ENCODE measurements around the gene ACOT11.

ACOT11 gene

DNA sequence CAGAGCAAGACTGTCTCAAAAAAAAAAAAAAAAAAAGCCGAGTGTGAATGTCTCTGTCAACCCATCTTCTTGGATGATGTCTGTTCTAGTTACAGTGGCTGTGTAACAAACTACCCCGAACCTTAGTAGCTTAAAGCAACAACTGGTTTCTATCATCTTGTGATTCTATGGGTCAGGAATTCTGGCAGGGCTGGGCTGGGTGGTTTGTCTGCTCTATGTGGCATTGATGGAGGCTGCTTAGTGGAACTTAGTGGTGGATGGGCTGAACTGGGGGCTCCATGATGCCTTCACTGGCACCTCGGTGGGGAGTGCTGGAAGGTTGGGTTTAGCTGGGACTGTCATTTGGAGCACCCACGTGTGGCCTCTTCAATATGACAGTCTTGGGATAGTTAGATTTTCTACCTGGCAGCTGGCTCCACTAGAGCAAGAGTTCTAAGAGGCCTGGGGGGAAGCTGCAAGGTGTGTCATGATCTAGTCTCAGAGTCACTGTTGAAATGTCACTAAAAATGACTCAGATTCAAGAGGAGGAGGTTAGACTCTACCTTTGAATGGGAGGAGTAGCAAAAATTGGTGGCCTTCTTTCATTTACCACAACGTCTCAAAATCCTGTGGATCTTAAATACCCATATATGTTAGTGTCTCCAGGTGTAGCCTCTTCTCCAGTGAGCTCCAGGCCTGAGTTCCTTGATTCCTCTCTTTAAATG lies 18.6 kb downstream of the ACOT11 start:
- FAIRE-seq = no peak

DNA sequence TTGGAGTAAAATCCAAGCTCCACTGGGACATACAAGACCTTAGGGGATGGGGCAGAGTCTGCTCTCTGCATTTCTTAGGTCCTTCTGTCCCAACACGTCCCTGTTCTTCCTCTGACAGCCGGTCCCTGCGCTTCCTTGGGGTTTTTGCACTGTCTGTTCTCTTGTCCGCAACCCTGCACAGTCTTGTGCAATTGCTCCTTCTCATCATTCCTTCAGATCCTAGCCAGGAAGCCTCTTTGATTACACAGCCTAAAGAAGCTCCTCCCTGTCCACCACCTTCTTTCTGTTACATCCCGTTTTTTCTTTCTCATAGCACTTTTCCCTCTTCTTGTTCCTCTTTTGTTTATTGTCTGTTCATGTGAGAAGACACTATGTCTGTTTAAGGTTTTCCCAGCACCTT lies 19.9 kb downstream of the ACOT11 start:
- FAIRE-seq = no peak

DNA sequence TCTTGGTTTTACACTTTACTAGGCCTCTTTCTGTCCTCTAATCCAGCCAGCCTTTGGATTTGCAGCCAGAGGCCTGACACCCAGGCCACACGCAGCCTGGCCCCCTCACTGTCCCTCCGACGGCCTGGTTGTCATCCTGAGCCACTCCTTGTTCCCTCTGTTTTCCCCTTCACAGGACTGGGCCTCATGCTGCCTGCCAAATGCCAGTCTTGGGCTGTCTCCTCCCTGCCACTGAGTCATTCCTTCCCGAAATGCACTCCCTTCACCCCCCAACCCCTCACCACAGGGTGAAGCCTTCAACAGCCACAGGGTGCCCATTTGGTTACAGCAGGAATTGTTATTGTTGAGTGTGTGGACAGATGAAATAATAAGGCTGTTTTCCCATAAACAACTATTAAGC lies 21.3 kb downstream of the ACOT11 start:
- no peak for FAIRE-seq

- FAIRE-seq = no peak
Observed at GRCh38 chr1:54570161-54570560, 22.1 kb downstream of the ACOT11 start.

GRCh38 chr1:54571326-54571725 lies 23.3 kb downstream of the ACOT11 start:
- no peak for FAIRE-seq

GRCh38 chr1:54571803-54572541 lies 23.9 kb downstream of the ACOT11 start:
- FAIRE-seq = no peak

GRCh38 chr1:54572542-54572850 lies 24.5 kb downstream of the ACOT11 start:
- FAIRE-seq = no peak

DNA sequence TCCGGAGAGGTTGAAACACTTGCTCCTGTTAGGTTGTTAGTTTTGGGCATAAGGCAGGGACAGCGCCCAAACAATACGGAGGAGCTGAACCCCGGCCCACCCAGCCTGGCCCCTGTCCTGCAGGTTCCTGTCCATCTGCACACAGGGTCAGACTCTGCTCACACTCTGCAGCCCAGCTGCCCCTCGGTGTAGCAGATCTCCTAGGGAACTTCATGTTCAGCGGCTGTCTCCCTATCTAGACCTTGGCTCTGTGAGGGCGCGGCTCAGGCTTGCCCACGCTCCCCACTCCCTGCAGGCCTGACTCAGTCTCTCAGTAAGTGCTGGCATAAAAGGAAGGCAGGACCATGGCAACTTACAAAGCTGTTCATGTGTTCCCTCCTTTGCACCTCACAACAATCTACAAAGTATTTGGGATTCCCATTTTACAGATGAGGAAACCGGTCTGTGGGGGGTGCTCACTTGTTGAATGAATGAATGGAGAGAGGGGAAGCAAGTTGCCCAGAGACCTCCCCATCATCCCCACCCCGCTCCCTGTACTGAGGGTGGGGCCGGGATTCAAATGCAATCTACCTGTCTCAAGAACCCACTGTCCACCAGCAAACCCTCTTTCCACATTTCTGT lies 26.2 kb downstream of the ACOT11 start:
- FAIRE-seq = no peak

DNA sequence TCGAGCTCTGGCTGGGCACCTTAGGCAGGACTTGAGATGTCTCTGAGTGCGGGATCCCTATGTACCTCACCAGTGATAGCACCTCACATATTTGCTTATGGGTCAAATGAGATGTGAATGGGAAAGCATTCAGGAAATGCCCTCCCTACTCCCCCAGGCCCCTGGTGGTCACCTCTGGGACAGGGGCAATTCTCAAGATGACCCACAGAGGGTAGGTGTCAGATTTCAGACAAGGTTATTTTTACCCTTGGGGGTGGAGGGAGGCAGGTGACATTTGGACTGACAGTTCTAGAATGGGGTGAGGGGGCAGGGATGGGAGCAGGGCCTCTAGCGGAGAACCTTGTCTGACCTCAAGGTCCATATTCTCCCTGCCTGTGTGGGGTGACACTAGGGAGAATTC lies 27.1 kb downstream of the ACOT11 start:
- FAIRE-seq = no peak

DNA sequence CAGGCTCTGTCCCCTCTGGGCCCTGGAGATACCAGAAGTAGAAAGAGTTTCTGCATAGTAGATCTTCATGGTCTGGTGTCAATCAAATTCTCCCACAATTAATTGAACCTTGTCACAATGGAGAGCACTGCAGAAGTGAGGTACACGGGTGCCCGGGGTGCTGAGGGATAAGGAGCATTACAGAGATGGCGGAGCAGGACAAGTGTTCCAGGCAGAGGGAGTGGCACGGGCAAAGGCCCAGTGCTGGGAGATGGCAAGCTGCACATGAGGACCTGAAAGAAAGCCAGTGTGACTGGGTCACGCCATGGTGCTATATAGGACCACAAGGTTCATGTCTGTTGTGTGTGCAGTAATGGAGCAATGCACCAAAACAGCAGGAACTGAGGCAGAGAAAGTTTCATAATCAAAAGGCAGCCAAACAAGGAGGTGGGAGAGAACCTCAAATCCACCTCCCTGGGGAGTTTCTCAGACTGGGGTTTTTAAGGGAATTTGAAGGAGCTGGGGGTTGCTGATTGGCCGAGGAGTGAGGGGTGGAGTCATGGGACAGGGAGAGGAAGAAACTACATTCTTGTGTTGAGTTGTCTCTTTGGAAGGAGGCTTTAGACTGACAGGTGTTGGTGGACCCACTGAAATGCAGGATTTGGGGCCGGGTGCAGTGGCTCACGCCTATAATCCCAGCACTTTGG lies 27.7 kb downstream of the ACOT11 start:
- FAIRE-seq = no peak

DNA sequence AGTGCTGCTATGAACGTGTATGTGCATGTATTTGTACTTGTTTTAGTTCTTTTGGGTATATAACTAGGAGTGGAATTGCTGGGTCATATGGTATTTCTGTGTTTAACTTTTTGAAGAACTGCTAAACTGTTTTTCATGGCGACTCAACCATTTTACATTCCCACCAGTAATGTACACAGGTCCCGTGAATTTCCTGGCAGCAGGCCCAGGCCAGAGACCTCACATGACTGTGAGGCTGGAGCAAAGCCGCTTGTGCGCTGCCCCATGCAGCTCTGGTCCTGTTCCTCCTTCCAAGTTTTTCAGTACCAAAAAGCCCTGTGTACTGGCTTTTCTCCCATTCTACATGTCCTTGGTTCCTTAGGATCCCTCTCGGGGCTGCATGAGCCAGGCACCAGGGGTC lies 29.6 kb downstream of the ACOT11 start:
- FAIRE-seq = no peak

DNA sequence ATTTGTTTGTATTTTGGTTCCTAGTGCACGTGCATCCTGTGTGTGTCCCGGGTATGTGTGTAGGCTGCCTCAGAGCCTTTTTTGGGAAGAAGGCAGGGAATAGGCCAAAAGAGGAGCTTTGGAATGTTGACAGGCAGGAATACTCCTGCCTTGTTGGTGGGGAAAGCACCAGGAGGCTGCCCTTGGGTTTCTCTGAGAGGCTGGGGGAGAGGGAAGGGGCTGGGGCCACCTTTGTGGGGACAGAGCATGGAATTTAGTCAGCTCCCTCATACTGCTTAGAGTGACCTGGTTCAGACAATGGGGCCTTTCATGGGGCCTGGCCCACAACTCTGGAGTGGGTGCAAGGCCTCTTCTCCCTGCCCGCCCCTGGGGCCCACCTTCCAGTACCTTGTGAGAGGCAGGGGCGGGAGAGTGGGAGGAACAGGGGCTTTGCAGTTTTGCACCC lies 31.3 kb downstream of the ACOT11 start:
- FAIRE-seq = no peak

DNA sequence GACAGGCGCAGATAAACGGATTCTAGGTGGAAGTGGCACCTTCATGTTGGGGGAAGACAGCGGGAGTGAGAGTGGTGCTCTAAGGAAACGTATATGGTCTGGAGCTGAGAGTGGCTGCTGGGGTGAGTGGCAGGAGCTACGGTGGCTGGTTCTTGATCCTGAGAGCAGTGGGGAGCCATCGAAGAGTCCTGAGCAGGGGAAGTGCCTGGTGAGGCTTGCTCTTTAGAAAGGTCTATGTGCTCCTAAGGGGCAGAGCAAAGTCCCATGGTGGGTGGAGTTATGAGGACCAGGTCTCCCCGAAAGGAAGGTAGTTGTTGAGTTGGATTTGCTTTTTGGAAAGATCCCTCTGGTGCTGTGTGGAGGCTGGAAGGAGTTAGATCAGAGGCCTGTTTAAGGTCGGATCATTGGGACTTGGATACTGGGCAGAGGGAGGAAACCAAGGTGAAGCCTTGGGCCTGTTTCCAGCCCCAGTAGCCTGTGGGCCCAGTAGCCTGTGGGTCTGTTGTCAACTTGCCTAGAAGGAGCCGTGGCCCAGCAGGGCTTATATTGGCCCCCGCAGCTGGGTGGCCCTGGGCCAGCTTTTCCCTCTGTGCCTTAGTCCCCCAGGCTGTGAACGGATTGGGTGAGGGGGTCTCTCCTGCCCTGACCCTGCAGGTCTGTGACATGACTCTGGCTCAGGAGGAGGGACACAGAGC lies 33.0 kb downstream of the ACOT11 start:
- no peak for FAIRE-seq

DNA sequence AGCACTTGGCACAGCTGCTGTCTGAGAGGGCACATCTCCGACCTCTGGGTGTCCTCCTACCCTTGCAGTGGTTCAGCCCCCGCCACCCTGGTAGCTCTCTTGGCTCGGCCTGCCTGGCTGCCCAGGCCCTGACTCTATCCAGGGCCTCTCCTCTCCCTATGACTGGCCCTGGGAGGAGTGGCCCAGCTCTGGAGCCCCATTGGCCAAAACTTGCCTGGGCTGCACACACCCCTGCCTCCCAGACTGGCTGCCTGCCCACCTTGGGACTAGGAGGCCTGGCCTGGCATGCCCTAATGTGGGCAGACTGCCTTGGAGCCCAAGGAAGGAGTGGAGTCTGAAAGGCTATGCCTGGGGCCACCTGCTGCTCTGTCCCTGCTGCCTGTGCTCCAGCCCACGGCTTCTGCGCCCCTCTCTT lies 33.6 kb downstream of the ACOT11 start:
- no peak for FAIRE-seq

DNA sequence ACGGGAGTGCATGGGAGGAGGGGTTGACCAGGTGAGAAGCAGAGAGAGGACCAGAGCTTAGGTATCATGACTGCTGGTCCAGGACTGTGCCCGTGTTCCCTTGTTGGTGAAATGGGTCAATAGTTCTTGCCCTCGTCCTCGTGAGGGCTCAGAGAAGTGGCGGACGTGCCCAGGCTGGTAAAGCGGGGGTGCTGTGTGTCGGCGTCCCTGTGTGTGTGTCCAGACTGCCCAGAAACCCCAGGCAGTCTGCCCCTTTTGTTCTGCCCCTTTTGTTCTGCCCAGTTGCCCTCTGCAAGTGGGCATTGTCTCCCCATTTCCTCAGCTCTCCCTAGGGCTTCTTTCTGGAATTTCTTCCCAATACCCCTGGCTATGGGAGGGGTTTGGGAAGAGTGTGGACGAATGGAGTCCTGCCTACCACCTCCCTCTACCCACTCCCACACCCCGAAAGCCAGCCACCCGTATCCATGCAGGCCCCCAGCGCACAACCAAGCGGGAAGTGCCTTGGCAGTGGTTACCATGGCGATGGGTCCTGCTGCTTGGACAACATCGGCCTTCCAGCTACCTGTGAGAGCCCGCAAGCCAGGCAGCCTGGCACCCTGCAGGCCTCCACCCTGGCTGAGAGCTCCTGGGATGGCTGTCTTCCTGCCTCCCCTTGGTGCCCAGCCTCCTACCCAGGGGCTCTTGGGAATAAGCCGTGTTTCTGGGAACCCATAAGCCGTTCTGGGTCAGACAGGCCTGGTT lies 34.7 kb downstream of the ACOT11 start:
- FAIRE-seq = no peak

DNA sequence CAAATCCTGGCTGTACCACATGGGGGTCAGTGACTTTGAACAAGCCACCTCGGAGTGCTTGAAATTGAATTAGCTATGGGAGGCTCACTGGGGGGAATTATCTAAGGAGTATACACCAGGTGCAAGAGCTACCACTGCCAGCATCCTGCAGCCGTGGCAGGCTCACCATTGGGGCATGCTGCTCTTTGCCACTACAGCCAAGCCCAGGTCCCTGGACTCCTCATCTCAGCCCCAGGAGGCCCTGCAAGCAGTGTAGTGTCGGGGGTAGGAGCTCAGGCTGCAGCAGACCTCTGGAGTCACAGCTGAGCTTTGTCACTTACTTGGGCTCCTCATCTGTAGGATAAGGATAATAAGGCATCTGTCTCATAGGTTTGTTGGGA lies 35.3 kb downstream of the ACOT11 start:
- FAIRE-seq = no peak

DNA sequence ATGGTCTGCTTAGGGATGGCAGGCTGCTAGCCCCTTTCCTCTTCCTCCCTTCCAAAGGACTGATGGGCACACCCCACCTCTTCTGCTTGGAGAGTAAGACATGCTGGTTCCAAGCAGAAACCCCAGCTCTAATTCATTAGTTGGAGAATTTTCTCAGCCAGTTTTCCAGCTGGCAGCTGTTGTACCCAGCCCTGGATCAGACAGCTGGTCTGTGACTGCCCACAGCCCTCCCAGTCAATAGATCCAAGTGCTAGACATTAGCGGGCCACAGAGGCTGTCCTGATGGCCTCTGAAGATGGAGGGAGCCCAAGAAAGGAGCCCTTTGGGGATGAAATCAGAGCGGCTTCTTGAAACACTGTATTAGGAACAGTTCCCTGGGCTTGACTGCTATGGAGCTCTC lies 35.8 kb downstream of the ACOT11 start:
- no peak for FAIRE-seq

- FAIRE-seq = no peak
Observed at GRCh38 chr1:54584575-54584974, 36.5 kb downstream of the ACOT11 start.

DNA sequence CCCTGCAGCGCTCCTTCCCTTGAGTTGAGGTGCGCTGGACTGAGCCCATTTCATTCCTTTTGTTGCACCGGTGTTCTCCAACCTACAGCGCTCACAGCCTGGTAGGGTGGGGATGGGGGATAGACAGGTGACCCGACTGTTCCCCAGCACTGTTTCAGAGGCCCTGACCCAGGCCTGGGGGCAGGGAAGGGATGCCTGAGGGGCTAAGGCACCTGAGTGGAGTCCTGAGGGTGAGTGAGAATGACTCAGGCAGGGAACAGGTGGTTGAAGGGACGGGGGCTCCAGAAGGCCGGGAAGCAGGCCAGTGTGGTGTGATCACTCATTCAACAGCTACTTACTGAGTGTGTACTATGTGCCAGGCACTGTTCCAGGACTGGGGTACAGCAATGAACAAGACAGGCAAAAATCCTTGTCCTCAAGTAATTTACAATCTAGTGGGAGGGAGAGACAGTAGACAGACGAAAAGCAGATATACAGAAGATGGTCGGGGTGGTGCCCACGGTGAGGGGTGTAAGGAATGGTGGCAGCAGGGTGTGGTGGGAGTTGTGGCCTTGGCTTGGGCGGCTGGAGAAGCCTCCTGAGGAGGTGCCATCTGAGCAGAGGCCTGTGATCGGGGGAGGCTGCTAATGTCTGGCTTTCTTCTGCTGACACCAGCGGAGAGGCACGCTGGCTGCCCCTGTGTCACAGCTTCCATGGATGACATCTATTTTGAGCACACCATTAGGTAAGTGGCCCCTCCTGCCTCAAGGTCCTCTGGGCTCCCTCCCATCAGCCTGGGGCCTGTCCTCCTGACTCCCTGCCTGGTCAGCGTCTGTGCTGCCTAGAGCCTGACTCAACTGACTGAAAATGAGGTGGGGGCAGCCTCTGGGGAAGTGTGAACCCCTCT lies 37.4 kb downstream of the ACOT11 start:
- no peak for FAIRE-seq

DNA sequence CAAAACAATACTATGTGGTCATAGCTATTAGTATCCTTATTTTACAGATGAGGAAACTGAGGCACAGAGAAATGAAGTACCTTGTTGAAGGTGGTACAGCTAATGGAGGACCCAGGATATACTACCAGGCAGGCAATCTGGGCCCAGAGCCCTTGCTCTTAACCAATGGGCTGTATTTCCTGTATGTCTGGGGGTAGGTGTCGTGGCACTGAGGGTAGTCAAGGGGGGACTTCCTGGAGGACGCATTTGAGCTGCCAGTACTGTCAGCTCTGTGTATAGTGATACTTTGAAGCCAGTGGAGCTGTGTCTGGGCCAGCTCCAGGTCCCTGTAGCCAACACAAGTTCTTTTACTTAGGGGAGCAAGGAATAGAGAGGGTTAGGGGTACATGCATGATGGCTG lies 40.3 kb downstream of the ACOT11 start:
- no peak for FAIRE-seq

DNA sequence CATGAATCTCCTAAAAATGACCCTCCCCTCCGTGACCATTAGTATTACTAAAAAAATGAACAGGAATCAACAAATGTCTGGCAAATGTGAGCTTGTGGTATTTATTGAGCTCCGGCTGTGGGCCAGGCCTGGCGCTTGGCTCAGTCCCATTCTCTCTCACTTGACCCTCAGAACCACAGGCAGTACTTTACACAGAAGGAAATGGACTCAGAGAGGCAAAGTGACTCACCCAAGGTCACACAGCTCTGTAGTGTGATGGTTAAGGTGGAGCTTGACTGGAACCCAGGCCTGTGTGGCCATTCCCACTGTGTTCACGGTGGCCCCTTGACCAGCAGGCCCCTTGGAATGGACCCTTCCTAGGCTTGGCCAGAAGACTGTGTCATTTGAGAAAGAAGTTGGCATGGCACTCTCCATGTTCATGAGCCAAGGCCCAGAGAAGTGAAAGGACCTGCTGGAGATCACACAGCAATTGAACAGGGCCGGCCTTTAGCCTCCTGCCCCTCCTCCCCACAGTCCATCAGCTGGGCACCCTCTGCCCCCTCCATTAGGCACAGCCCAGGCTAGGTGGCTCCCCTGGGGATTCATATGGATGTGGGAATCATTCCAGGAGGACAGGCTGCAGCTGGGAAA lies 43.2 kb downstream of the ACOT11 start:
- FAIRE-seq = no peak

All from islet of Langerhans (tissue), 1 donor.